Heart right ventricle (tissue), 16 donors: ENCODE measurements around the gene TSKS. TPM values are rescaled to one million over a fixed set of nuclear protein-coding genes. Genes with fewer than 3 reads are reported as not detected.
A peak's percentile ranks its signal among the peaks of the same experiment; 100 is the strongest.

Experiments
- ATAC-seq, 8 donors: fragments of 200-7000 bp; cut with Tn5 transposase; one replicate each; pipeline ENCODE4 v1.9.1; 2020; ENCODE audit warnings: mild to moderate bottlenecking in 8 of 8, moderate library complexity in 8 of 8, moderate number of reproducible peaks in 1 of 8
- DNase-seq, 2 donors: peaks; one replicate each; pipeline ENCODE4 v3.0.0-alpha.2; 2020
- H3K27ac ChIP-seq, 10 donors: fragments of 200-600 bp; sonication (generic) in 2 of 10; one replicate each; pipeline versions ENCODE4 v1.5.0 to v1.8.0; 2020 to 2022; ENCODE audit warnings: mild to moderate bottlenecking in 3 of 10
- H3K27me3 ChIP-seq, 7 donors: fragments of 200-600 bp; one replicate each; pipeline ENCODE4 v1.8.0; 2021 to 2022; ENCODE audit warnings: mild to moderate bottlenecking in 2 of 7
- H3K36me3 ChIP-seq, 9 donors: fragments of 200-600 bp; sonication (generic) in 1 of 9; one replicate each; pipeline versions ENCODE4 v1.5.0 to v1.8.0; 2020 to 2022; ENCODE audit warnings: mild to moderate bottlenecking in 2 of 9
- H3K4me1 ChIP-seq, 9 donors: fragments of 200-600 bp; sonication (generic) in 1 of 9; one replicate each; pipeline versions ENCODE4 v1.5.0 to v1.8.0; 2020 to 2022; ENCODE audit warnings: mild to moderate bottlenecking in 4 of 9
- H3K4me3 ChIP-seq, 10 donors: fragments of 200-600 bp; sonication (generic) in 2 of 10; one replicate each; pipeline versions ENCODE4 v1.5.0 to v1.8.0; 2020 to 2022; ENCODE audit warnings: mild to moderate bottlenecking in 7 of 10, moderate library complexity in 2 of 10
- H3K9me3 ChIP-seq, 11 donors: fragments of 200-600 bp in 10 of 11; sonication (generic) in 2 of 11; one replicate each; pipeline versions ENCODE4 v1.5.0 to v1.8.0; 2013 to 2022; ENCODE audit warnings: mild to moderate bottlenecking in 2 of 11, control low read depth in 1 of 11, moderate library complexity in 1 of 11
- WGBS, 2 donors: extraction: QIAGEN DNeasy Blood & Tissue Kit; methylation state at CpG; one replicate each; pipeline ENCODE4 v1.1.7; 2013; ENCODE audit warnings: inconsistent platforms in 1 of 2; 5-methylcytosine and 5-hydroxymethylcytosine counted together
- intact Hi-C, 10 donors: fragments of 100-400 bp; cut with DNase I; formaldehyde crosslinking; loops; one replicate each; pipeline versions ENCODE4 v1.11.1 to v1.14.2; 2022
- polyA plus RNA-seq, 2 donors: library from polyadenylated mRNA; stranded (reverse); fragments of 200-250 nt; gene quantifications; one replicate each; pipeline ENCODE4 v1.2.3, GENCODE V29; 2013
- total RNA-seq, 10 donors: library from RNA; stranded (reverse); fragmentation: NEBNext Ultra II Directional in 3 of 10; extraction: Animal tissue kit (Norgen Biotek cat#: 25700) in 3 of 10; gene quantifications; one replicate each; pipeline versions ENCODE4 v1.2.1 to v1.2.4, GENCODE V29; 2021 to 2023
- TF ChIP-seq, protein P1 (sequence below), 9 donors: fragments of 200-600 bp; sonication (generic) in 2 of 9; IDR thresholded peaks; one replicate each; pipeline versions ENCODE4 v1.5.0 to v1.8.0; 2021 to 2022; ENCODE audit warnings: antibody characterized with exemption in 9 of 9, mild to moderate bottlenecking in 5 of 9, moderate library complexity in 1 of 9
- donor health status: Arrhythmogenic right ventricular cardiomyopathy.
- donor health status: ischemic (EF 13 %, LVEDD 7.1; RV severe dilation, severe dysfunction).
- donor health status: healthy with polysubstance abuse.
- donor health status: DM: no; HTN: yes; CAD: no.
- donor health status: DM: no; HTN: no; CAD: no.
- donor health status: ischemic (EF 25% LVEDD 6.9; RV normal size, moderate dysfunction).
- donor health status: ischemic (EF 25% LVEDD 5.7; RV mildly dilated, moderate dysfunction).
- donor health status: healthy.
- donor health status: DM: yes; HTN: yes; CAD: no.
- donor health status: Ischemic cardiomyopathy.
- donor health status: ischemic (EF 35%, LVEDD 5.7; RV mildly dilated, moderate dysfunction).
- donor health status: nonischemic (EF 11% LVEDD 7.7; RV severe dilation, severe dysfunction).
- donor health status: DM: yes; HTN: yes; CAD: no.
- donor health status: PGD.
- donor health status: ischemic (EF 29% LVEDD 5.4; RV normal size, mild dysfunction).
- donor health status: nonischemic (EF 23%, LVEDD 6.1; RV moderate dilation, normal function).

Gene TSKS
- total and polyA plus RNA-seq, 12 donors: 0.15 to 3.4 (median 0.40) TPM; not detected in 2

DNA sequence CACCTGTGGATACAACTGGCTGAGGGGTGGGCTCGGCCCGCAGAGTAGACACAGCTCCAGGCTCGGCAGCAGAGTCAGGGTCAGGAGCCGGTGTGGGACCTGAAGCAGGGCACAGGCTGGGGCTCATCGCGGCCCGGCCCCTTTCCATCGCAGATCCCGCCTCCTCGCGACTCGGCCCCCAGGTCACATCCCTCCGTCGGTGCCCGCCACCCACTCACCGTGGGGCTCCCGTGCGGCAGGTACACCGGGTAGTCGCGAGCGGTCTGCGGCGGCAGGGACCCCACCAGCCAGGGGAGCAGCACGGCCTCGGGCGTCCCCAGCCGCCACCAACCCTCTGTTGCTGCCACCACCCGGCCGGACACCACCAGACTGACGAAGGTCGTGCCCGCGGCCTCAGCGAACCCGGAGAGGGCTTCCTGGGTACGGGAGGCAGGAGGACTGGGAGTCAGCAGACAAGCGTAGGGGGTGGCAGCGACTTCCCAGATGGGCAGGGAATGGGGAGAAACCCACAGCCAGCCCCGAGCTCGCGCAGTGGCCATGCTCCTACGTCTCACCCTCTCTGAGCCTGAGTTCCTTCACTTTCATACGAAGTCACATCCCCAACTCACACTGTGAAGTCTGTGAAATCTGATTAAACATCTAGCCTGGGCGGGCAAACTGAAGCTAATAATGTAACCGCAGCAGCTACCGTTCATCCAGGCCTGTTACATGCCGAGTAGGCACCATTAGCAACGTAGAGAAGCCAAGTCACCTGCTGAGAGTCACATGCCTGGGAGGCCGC lies 46.2 kb upstream of the TSKS start:
- intact Hi-C loops: loop anchor here in 5 of 10 donors (5.0 to 10.0 kb wide), 2 partner anchors 42 to 125 kb away; partner anchors contain the start of genes AP2A1 (in 4 of the 5) and ADM5 (in 1 of the 5)
- H3K4me3 ChIP-seq: peak overlapping the region; percentile 56 to 87 (median 82)
- H3K27me3 ChIP-seq: no peaks in the 10 kb centered on the region
- H3K36me3 ChIP-seq: peaks cover 0 to 35% (median 9%) of the 10 kb centered on the region in 9 donors
- TF ChIP-seq, protein P1, sequence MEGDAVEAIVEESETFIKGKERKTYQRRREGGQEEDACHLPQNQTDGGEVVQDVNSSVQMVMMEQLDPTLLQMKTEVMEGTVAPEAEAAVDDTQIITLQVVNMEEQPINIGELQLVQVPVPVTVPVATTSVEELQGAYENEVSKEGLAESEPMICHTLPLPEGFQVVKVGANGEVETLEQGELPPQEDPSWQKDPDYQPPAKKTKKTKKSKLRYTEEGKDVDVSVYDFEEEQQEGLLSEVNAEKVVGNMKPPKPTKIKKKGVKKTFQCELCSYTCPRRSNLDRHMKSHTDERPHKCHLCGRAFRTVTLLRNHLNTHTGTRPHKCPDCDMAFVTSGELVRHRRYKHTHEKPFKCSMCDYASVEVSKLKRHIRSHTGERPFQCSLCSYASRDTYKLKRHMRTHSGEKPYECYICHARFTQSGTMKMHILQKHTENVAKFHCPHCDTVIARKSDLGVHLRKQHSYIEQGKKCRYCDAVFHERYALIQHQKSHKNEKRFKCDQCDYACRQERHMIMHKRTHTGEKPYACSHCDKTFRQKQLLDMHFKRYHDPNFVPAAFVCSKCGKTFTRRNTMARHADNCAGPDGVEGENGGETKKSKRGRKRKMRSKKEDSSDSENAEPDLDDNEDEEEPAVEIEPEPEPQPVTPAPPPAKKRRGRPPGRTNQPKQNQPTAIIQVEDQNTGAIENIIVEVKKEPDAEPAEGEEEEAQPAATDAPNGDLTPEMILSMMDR (IDR thresholded peaks at IDR 0.05): peak in 6 of 9 donors; percentile 6 to 54 (median 36)
- peak; percentile 64 to 75 for DNase-seq
- H3K4me1 ChIP-seq: peaks cover 8 to 42% (median 23%) of the 10 kb centered on the region in 9 donors
- WGBS, 2 donors: 7% methylated on average over 44 to 50 of the region's 50 CpGs
- H3K9me3 ChIP-seq: no peaks in the 10 kb centered on the region
- H3K27ac ChIP-seq: peak overlapping the region; percentile 72 to 89 (median 84)
- peak; percentile 19 to 59 (median 46) for ATAC-seq

DNA sequence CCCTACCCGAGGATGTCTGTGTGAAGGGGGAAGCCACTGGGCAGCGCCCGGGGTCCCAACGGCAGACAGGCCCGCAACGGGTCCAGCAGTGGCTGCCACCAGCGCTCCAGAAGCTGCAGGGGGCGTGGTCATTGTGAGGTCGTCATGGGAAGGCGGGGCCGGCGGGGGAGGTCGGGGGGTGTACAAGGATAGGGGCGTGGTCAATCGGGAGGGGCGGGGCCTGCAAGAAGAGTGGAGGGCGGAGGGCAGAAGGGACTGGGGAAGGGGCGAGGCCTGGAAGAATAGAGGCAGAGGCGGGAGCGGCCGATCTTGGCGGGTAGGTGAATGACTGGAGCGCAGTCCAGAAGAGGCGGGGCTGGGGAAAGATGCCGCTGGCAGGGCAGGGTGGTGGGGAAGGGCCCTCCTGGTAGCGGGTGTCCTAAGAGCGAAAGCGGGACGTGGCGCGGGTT lies 45.6 kb upstream of the TSKS start:
- DNase-seq (peak; percentile 95 to 96), ATAC-seq (peak; percentile 75 to 83 (median 78))
- H3K4me1 ChIP-seq: peaks cover 8 to 36% (median 23%) of the 10 kb centered on the region in 9 donors
- H3K4me3 ChIP-seq: peak overlapping the region; percentile 56 to 87 (median 82)
- H3K9me3 ChIP-seq: no peaks in the 10 kb centered on the region
- peaks cover 0 to 42% (median 12%) of the 10 kb centered on the region in 9 donors for H3K36me3 ChIP-seq
- peak overlapping the region; percentile 72 to 89 (median 84) for H3K27ac ChIP-seq
- TF ChIP-seq, protein P1 (IDR thresholded peaks at IDR 0.05): no peak
- no peaks in the 10 kb centered on the region for H3K27me3 ChIP-seq
- 1% methylated on average over 31 of the region's 31 CpGs for WGBS, 2 donors
- intact Hi-C loops: loop anchor here in 5 of 10 donors (5.0 to 10.0 kb wide), 2 partner anchors 41 to 124 kb away; partner anchors contain the start of genes AP2A1 (in 4 of the 5) and ADM5 (in 1 of the 5)

DNA sequence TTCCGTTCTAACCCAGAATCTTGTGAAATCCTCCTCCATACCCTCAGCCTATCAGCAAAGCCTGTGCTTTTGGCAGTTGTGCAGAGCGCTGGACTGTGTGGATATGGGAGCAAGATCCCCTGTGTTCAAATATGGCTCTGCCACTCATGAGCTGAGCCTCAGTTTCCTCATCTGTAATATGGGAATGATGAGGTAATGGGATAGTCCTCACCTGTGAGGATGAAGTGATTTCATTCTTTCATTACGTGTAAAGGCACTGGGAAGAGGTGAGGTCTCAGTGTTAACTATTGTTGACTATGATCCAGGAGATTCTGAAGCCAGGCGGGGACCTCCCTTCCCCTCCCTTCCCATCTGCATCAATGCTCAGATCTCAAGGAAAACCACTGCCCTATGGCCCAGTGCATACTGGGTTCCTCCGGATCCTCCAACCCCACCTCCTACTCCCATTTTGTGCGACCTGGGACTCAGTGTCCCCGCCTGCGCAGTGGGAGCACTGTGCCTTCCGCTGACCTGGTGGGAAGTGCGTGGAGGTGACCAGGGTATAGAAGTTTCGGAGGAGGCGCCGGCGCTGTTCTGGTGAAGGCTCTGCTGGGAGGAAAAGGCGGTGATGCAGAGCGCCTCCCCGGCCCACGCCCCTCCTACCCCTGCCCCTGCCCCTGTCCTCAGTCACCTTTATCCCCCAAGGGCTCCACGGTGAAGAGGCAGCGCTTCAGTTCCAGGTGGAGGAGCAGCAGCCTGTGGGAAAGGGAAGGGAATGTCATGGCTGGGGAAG lies 45.0 kb upstream of the TSKS start:
- Histone ChIP-seq H3K4me1 (peaks cover 8 to 37% (median 23%) of the 10 kb centered on the region in 9 donors), H3K36me3 (peaks cover 0 to 48% (median 17%) of the 10 kb centered on the region in 9 donors), H3K9me3 (no peaks in the 10 kb centered on the region), H3K27me3 (no peaks in the 10 kb centered on the region), H3K4me3 (peak overlapping the region in 9 of 10 donors; percentile 59 to 87 (median 85)), H3K27ac (peak overlapping the region in 8 of 10 donors; percentile 4 to 89 (median 84))
- no peak for DNase-seq
- TF ChIP-seq, protein P1 (IDR thresholded peaks at IDR 0.05): no peak
- WGBS, 2 donors: 77 to 79% methylated on average over 20 of the region's 20 CpGs
- ATAC-seq: peak in 3 of 8 donors; percentile 0 to 11 (median 1)
- intact Hi-C loops: loop anchor here in 5 of 10 donors (5.0 to 10.0 kb wide), 2 partner anchors 41 to 123 kb away; partner anchors contain the start of genes AP2A1 (in 4 of the 5) and ADM5 (in 1 of the 5)
